COLO668 (cell line): ENCODE data around the gene JUND.
"Not testable (repeated sequence)": the region's sequence is repeated elsewhere in the genome, so short reads cannot be mapped to it uniquely, and the experiment has no call there.

Experiments
- DNase-seq: peaks from one replicate; lab custom pipeline; 2025; ENCODE audit not compliant: unreplicated experiment; lab: John Stamatoyannopoulos, UW

Gene JUND

DNA sequence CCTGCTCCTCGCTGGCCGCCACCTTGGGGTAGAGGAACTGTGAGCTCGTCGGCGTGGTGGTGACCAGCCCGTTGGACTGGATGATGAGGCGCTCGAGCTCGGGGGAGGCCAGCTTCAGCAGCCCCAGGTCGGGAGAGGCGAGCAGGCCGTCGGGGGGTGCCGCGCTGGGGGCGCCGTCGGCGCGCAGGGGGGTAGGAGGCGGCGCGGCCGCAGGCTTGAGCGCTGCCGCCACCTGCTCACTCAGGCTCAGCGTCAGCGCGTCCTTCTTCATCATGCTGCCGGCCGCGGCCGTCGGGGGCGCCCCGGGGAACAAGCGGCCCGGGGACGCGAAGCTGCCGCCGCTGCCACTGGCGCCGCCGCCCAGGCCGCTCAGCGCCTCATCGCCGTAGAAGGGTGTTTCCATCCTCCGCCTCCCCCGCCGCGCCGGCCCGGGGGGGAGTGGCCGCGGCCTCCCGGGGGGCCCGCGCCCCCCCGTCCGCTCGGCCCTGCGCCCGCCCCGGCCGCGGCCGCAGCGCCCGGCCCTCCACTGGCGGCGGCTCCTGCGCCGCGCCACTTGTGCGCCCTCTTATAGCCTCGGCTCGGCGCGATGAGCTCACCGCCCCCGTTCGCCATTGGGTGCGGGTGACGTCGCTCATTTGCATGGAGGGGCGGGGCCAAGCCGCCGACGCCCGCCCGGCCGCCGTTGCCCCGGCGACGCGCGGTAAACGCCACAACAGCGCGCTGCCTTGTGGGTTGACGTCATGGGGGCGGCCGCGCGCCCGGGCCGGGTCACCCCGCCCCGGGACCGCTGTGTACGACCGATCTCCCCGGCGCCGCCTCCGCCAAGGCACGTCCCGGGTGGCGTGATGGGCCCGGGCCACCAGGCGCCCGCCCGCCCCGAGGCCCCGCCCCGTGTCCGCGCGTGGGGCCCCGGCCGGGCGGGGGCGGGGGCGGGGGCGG, at the start of gene JUND:
Gene JUND, minus strand, starts transcription at position 541 of the 939 bp plus-strand sequence. Its CDS starts 138 bp downstream, at position 403.
- DNase-seq, result peak; percentile 98

DNA sequence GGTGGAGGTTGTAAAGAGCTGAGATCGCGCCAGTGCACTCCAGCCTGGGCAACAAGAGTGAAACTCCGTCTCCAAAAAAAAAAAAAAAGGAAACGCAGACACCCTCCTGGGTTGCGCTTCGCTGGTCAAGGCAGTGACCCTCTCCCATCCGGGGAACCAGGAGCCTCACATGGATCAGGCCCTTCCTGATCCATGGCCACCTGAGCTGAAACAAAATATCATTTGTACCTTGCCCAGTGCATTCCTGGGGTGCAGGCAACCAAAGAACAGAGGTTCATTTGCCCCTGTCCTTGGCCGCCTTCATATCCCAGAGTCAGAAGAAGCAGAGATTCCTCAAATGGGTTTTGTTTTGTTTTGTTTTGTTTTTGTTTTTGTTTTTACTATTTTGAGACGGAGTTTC, 49.4 kb upstream of the JUND start:
- no peak for DNase-seq

DNA sequence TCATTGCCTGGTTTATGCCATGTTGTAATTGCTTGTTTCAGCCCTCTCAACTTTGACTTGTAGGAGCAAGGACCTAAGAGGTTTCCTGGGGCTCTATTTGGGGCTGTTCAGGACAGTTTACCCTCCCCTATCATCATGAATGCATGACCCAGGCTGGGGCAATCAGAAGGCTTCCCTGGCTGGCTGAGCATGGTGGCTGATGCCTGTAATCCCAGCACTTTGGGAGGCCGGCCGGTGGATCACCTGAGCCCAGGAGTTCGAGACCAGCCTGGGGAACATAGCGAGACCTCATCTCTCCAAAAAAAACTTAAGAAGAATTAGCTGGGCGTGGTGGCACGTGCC, 47.6 kb upstream of the JUND start:
- no peak for DNase-seq

DNA sequence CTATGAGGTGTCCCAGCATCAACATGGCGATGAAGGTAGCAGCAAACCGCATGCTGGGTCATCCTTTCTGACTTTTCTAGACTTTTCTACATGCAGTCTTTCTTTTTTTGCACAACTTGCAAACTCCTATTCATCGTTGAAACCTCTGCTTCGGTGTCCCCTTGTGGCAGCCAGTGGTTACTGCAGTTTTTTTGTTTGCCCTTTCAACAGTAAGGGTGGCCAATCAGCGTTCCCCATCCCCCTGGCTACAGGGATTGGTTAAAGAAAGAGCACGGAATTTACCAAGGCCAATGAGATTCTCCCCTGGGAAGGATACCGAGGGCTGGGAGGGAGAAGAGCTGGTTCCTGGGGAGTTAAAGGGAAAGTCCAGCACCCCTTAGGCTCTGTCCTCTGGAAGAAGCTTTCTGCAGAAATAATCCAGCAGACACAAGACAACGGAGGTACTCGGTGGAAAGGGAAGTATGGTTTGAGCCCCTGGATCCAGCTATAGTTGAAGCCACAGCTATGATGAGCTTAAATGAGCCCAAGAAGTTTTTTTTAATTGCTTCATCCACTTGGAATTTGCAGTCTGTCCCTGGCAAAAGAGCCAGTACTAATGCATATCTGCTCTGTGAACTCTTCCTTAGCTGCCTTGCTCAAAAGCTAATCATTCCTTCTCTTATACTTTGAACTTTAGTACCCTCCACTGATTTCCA, 47.1 kb upstream of the JUND start:
- peak; percentile 84 for DNase-seq

DNA sequence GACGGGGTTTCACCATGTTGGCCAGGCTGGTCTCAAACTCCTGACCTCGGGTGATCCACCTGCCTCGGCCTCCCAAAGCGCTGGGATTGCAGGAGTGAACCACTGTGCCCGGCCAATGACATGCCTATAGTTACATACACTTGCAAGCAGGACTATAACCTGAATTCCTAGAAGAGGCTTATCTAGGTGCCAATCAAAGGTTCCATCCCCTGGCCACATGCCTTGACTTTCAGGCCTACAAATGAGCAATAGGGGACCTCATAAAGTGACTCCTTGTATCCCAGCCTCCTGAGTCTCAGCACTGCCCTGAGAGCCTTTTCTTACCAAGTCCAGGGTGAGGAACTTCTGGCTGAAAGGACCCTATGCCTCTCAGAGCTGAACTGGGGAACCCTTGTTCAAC, 45.4 kb upstream of the JUND start:
- DNase-seq, result no peak

- DNase-seq, result not testable (repeated sequence)
Observed at GRCh38 chr19:18324373-18324731, 42.9 kb upstream of the JUND start.

DNA sequence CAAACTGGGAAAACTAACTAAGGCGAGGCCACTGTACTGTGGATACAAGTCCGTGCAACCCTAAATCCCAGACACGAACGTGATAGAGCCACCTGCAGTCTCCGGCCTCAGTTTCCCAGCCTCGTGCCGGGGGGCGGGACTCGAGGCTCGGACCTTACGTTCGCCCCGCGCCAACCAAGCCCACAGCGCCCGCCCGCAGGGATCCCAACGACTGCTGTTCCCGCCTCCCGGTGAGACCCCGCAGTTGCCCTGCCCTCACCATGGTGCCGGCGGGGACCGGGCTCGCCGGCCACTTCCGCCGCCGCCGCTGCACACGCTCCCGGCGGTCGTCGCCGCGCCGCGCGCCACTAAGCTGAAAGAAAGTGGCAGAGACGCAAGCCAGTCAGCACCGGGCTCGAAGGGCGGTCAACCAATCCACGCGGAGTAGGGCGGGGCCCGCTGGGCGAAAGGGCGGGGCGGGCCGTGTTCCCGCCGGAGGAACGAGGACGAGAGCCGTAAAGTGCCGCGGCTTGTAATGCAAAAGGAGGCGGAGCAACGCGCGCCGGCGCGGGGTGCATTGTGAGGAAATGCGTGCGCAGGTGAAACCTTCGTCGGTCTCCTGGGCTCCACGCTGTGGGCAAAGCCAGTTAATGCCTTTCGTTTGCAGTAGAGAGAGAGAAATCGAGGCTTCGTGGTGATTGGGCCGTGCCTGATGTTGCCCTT, 41.5 kb upstream of the JUND start, which contains the start of gene LSM4:
Gene LSM4, minus strand, starts transcription at position 318 of the 702 bp plus-strand sequence. Its CDS starts 56 bp downstream, at position 262.
- DNase-seq, result peak; percentile 99

DNA sequence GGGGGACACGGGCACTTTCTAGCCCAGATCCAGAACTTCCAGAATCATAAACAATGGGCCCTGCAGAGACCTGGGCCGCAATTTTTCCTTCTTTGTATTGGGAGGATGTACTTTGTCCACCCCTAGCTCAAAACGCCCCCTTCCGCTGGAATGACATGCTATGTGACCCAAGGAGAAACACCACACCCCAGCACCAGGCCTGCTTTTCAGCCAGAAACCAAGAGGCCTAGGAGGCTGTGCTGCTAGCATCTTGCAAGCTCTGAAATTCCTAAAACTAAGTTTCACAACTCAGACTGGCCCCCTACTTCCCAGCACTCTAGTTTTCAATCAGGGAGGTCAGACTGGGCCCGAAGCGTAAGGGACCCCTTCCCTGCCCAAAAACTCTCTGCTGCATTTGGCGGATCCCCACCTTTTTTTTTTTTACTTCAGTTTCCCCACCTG, 40.9 kb upstream of the JUND start:
- DNase-seq, result peak; percentile 63

DNA sequence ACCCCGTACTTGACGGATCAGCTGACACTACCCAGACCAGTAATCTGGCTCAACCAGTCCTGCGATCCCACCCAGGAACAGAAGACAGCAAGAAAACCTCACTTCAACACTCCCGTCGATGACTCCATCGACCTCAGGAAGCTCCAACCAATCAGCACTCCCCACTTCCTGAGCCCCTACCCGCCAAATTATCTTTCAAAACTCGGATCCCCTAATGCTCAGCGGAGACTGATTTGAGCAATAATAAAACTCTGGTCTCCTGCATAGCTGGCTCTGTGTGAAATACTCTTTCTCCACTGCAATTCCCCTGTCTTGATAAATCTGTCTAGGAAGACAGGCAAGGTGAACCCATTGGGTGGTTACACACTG, 40.3 kb upstream of the JUND start:
- DNase-seq, result peak; percentile 5

DNA sequence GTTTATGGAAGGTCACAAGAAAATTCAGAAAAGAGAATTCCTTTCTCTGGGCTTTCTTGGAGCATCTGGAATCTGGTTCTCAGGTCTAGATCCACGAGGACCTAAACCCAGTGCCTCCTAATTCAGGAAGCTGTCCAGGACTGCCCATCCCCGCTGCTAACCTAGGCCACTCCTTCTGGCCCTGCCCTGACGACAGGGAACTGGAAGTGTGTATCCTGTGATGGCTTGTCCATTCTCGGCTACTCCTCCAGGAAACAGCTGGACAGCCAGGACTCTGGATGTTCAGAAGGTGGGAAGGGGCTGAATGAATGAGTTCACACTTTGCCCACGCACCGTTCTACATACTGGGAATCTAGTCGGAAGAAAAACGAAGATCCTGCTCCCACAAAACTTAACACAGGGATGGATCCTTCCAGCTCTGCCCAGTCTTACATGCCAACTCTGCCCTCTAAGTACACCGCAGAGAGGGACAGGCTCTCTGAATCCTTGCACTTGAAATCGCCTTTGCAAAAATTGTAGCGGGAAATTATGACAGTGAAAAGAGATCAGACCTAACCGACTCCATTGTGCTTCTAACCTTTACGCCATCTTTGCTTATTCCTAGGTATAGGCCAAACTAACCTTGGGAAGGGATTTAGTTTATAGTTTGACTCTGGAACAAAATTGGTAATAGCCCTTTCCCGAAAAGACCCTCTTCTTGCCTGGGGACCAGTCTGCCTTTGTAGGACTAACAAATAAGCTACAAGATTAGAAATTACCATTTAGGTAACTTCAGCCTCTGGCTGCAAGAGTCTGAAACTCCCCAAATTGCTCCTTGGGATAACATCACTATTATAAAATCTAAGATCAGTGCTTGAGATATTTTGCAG, 39.7 kb upstream of the JUND start:
- no peak for DNase-seq

GRCh38 chr19:18319591-18320135, 38.2 kb upstream of the JUND start:
- DNase-seq, result peak; percentile 48

DNA sequence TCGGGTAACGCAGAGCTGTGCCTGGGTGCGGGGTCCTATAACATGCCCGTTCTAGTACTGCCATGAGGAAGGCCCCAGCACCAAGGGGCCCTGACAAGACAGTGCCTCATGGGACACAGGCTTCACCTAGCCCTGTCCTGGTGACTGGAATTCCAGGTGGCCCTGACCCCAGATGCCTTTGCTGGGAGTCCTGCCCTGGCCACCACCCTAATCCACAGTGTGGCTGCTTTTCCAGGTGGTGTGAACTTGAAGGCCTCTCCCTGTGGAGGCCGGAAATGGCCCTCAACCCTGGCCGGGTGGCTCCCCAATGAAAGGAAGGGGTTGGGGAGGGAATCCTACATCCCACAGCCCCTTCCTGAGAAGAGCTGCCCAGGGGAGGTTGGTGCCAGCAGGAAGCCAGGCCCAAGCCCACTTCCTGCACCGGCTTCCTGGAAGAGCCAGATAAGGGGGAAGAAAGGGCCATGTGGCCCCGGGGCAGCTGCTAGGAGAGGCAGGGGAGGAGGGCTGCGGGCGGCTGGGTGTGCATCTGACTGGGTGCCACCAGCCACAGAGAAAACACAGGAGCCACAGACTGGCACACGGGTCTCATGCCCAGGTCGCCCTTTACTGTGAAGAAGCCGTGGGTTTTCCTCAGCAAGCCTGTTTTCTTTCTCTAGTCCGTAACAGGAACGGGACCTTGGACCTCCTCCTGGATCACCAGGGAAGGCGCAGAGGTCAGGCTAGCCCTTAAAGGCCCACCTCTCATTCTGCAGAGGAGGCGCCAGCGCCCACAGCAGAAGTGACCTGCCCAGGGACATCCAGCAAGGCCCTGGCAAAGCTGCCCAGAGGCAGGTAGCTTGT, 36.8 kb upstream of the JUND start:
- DNase-seq, result peak; percentile 42

- DNase-seq, result no peak
Observed at GRCh38 chr19:18313398-18313797, 32.0 kb upstream of the JUND start.

- no peak for DNase-seq
Observed at GRCh38 chr19:18312092-18312534, 30.7 kb upstream of the JUND start.

DNA sequence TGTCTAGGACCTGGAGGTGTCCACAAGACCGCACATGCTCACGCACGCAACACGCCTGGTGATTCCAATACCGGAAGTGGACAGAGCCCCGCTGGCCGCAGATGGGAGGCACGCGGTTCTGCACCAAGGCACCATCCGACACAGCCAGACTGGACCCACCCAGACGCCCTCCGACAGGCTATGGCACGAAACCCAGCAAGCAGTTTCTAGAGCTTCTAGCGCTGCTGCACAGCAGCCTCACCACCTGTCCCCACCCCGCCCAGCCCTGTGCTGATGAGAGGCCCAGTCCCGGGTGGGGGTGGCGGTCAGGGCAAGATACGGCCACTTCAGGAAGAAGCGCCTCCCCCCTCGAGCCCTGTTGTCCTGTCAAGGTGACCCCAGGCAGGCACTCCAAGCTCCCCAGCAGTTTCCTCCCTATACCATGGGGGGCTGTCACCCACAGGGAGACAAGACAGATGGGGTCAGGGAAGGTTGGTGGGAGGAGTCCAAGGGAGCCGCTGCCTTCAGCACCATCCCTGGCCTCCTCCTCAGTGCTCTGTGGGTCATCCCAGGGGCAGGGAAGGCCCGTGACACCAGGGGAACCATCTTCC, 30.2 kb upstream of the JUND start:
- no peak for DNase-seq

DNA sequence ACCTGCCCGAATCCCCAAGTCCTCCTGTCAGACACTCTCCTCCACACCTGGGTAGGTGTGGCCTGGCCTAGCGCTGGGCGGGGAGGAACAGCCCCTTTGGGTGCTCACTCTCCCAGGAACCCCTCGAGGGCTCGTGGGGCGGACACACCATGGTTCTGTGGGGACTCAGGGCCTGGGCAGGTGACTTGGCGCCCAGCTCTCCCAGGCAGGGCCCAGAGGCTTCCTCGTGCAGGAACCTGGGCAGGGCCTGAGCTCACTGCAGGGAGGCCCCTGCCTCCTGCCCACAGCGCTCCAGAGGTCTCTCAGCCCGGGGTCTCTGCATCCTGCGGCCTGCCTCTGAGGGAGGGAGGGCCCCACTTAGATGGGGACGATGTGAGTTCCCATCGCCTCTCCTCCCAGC, 29.5 kb upstream of the JUND start:
- no peak for DNase-seq

- DNase-seq, result no peak
Observed at GRCh38 chr19:18310118-18310909, 28.9 kb upstream of the JUND start.

DNA sequence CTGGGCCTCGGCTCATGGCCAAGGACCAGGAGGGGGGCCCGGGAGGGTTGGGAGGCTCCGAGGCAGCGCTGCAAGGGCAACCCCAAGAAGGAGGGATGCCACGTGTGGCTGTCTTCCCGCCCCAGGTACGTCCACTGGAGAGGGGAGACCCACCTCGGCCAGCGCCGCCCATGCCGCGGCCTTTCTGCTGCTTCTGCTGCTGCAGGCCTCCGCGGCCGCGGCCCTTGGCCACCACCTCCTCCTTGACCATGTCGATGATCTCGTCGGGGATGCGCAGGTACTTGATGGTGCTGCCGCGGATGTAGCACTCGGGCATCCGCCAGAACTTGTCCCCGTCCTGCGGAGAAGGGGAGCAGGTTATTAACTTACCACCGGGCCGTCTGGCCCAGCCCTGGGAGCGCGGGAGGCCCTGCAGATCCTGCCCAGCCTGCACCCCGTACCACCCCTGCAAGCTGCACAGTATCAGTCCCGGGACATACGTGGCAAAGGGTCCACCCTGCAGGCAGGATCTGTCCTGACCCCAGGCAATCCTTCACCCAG, 28.2 kb upstream of the JUND start:
- no peak for DNase-seq
